Measurements from ENCODE around the gene GLT6D1.

DNA sequence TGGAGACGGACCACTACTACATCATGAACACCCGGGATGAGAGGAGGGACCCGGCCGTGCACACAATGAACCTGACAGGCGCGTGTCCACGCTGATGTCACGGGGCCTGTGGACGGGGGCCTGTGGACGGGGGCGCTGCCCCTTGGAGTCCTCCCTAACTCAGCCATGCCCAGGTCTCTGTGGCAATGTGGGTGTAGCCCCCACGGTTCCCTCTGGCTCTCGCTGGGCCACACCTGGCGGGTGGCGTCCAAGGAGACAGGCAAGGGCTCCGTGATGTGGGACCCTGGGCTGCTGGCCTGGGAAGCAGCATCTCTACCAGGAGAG is 55.7 kb downstream of the GLT6D1 start:
- TF ChIP-seq CTCF (IDR thresholded peaks at IDR 0.05; ENCODE audit: insufficient read depth, low read length): no peak
- no peak for TF ChIP-seq POLR2AphosphoS5 (IDR thresholded peaks at IDR 0.05; ENCODE audit: low read depth)
- TF ChIP-seq REST (IDR thresholded peaks at IDR 0.05; ENCODE audit: insufficient replicate concordance, low read depth): no peak
